ENCODE results near the gene CLIC4.

- no peak for TF ChIP-seq CTCF (optimal IDR thresholded peaks at IDR 0.05 in 1 of 3, IDR thresholded peaks at IDR 0.05 in 1 of 3, conservative IDR thresholded peaks at IDR 0.05 in 1 of 3; ENCODE audit: extremely low read depth in 1 of 3, insufficient read depth in 2 of 3, low read length in 3 of 3)
- no peak for TF ChIP-seq EZH2 (IDR thresholded peaks at IDR 0.05; ENCODE audit: low read length)
These were observed 20.7 kb upstream of the CLIC4 start for GRCh38 chr1:24724345-24725208.

Data from keratinocyte (primary cell).